Prostate gland (tissue), 2 donors: Measurements from ENCODE around the gene PRRX1. TPM values are rescaled to one million over a fixed set of nuclear protein-coding genes. Genes with fewer than 3 reads are reported as not detected.

Source experiments
- DNase-seq: peaks from one replicate; pipeline ENCODE4 v3.0.0-alpha.2; 2019; ENCODE audit warnings: low spot score
- H3K27ac ChIP-seq, 2 donors: fragments of 200-600 bp; sonication (generic); 2 replicates each; pipeline ENCODE4 v1.5.1; 2017 to 2019
- H3K27me3 ChIP-seq: fragments of 200-600 bp; sonication (generic); replicated peaks from 2 replicates; pipeline ENCODE4 v1.5.1; 2019; ENCODE audit not compliant: insufficient read depth
- H3K36me3 ChIP-seq, 2 donors: fragments of 200-600 bp; sonication (generic); 1 replicate in 1 of 2; 2 replicates in 1 of 2; pipeline versions ENCODE4 v1.5.1 to v1.8.1; 2017 to 2019
- H3K4me1 ChIP-seq: fragments of 200-600 bp; sonication (generic); replicated peaks from 2 replicates; pipeline ENCODE4 v1.5.1; 2019
- H3K4me3 ChIP-seq, 2 donors: fragments of 200-600 bp; sonication (generic); 2 replicates each; pipeline ENCODE4 v1.5.1; 2017 to 2019
- H3K9me3 ChIP-seq: fragments of 200-600 bp; sonication (generic); 2 replicates; pipeline ENCODE4 v1.5.1; 2017
- POLR2A ChIP-seq: fragments of 450-650 bp; IDR thresholded peaks from one replicate; pipeline ENCODE4 v1.6.1; 2016; ENCODE audit warnings: antibody characterized with exemption, mild to moderate bottlenecking
- POLR2AphosphoS5 ChIP-seq: sonication (generic); formaldehyde crosslinking; IDR thresholded peaks from one replicate; pipeline ENCODE4 v1.6.1; 2017; ENCODE audit warnings: antibody characterized with exemption
- WGBS: methylation state at CpG from one replicate; pipeline ENCODE4 v1.1.5; 2018; 5-methylcytosine and 5-hydroxymethylcytosine counted together
- intact Hi-C: fragments of 100-400 bp; cut with DNase I; formaldehyde crosslinking; loops from one replicate; pipeline ENCODE4 v1.14.2; 2022
- total RNA-seq, 2 donors: library from RNA; depleted of rRNA; stranded (reverse); fragments of >200 nt; gene quantifications; one replicate each; pipeline ENCODE4 v1.1.0, GENCODE V29; 2016
- TF ChIP-seq, protein P1 (sequence below), 4 experiments: fragments of 200-600 bp in 2 of 4; fragments of 450-650 bp in 2 of 4; sonication (generic) in 2 of 4; IDR thresholded peaks; 1 replicate in 3 of 4; 2 replicates in 1 of 4; pipeline ENCODE4 v1.5.1; 2016 to 2019; ENCODE audit warnings: antibody characterized with exemption in 4 of 4, mild to moderate bottlenecking in 2 of 4, moderate library complexity in 2 of 4

PRRX1 gene
- total RNA-seq, 2 donors from 2014 or later = 7.0 to 35.2 TPM

GRCh38 chr1:170671629-170671963, 7.7 kb downstream of the PRRX1 start:
- no peak overlapping the region for H3K4me3 ChIP-seq
- intact Hi-C loops = loop anchor here (10.0 kb wide), 1 partner anchor 63 kb away; no protein-coding TSS in a partner anchor
- H3K36me3 ChIP-seq = no peaks in the 10 kb centered on the region
- WGBS = 78% methylated on average over 4 of the region's 4 CpGs
- H3K9me3 ChIP-seq = no peaks in the 10 kb centered on the region
- DNase-seq = no peak
- H3K27ac ChIP-seq = no peak overlapping the region
- TF ChIP-seq POLR2A (no peak), POLR2AphosphoS5 (no peak)
- TF ChIP-seq, protein P1, sequence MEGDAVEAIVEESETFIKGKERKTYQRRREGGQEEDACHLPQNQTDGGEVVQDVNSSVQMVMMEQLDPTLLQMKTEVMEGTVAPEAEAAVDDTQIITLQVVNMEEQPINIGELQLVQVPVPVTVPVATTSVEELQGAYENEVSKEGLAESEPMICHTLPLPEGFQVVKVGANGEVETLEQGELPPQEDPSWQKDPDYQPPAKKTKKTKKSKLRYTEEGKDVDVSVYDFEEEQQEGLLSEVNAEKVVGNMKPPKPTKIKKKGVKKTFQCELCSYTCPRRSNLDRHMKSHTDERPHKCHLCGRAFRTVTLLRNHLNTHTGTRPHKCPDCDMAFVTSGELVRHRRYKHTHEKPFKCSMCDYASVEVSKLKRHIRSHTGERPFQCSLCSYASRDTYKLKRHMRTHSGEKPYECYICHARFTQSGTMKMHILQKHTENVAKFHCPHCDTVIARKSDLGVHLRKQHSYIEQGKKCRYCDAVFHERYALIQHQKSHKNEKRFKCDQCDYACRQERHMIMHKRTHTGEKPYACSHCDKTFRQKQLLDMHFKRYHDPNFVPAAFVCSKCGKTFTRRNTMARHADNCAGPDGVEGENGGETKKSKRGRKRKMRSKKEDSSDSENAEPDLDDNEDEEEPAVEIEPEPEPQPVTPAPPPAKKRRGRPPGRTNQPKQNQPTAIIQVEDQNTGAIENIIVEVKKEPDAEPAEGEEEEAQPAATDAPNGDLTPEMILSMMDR (IDR thresholded peaks at IDR 0.05) = no peak
- no peaks in the 10 kb centered on the region for H3K4me1 ChIP-seq
- no peaks in the 10 kb centered on the region for H3K27me3 ChIP-seq

GRCh38 chr1:170672316-170672715, 8.4 kb downstream of the PRRX1 start:
- Histone ChIP-seq H3K9me3 (no peaks in the 10 kb centered on the region), H3K4me3 (no peak overlapping the region), H3K27ac (no peak overlapping the region), H3K36me3 (no peaks in the 10 kb centered on the region), H3K4me1 (no peaks in the 10 kb centered on the region), H3K27me3 (no peaks in the 10 kb centered on the region)
- no peak for DNase-seq
- intact Hi-C loops = loop anchor here (10.0 kb wide), 1 partner anchor 62 kb away; no protein-coding TSS in a partner anchor
- TF ChIP-seq, protein P1 (IDR thresholded peaks at IDR 0.05) = no peak
- TF ChIP-seq POLR2A = no peak
- TF ChIP-seq POLR2AphosphoS5 = no peak
- 68% methylated on average over 2 of the region's 2 CpGs for WGBS

DNA sequence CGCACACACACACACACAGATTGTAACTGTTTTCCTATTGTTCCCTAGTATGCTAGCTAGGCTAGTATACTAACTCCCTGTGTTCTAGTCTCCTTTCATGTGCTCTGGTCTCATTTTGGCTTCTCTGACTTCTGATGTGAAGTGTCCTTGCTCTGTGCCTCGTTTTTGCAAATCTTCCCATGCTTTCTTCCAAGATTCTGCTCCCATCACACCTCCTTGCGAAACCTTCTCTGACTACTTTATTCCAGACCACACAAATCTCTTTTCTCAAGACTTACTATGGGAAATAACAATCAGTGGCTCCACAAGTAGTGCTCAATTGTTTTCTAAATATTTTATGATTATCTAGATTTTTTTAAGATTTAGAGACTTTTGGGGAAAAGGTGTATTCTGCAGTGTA, 10.3 kb downstream of the PRRX1 start:
- Histone ChIP-seq H3K27me3 (no peaks in the 10 kb centered on the region), H3K36me3 (no peaks in the 10 kb centered on the region), H3K27ac (no peak overlapping the region), H3K4me1 (no peaks in the 10 kb centered on the region), H3K9me3 (no peaks in the 10 kb centered on the region), H3K4me3 (no peak overlapping the region)
- WGBS = 69% methylated on average over 3 of the region's 3 CpGs
- DNase-seq = no peak
- TF ChIP-seq POLR2A (no peak), POLR2AphosphoS5 (no peak)
- TF ChIP-seq, protein P1 (IDR thresholded peaks at IDR 0.05) = no peak
- intact Hi-C loops = loop anchor here (10.0 kb wide), 1 partner anchor 61 kb away; no protein-coding TSS in a partner anchor

GRCh38 chr1:170674986-170675385, 11.1 kb downstream of the PRRX1 start:
- no peaks in the 10 kb centered on the region for H3K36me3 ChIP-seq
- no peak for DNase-seq
- intact Hi-C loops = loop anchor here (5.0 to 10.0 kb wide), 2 partner anchors 60 to 252 kb away; no protein-coding TSS in a partner anchor
- H3K27ac ChIP-seq = no peak overlapping the region
- no peaks in the 10 kb centered on the region for H3K27me3 ChIP-seq
- H3K9me3 ChIP-seq = no peaks in the 10 kb centered on the region
- H3K4me1 ChIP-seq = no peaks in the 10 kb centered on the region
- WGBS = 84% methylated on average over 1 of the region's 1 CpG
- H3K4me3 ChIP-seq = no peak overlapping the region
- TF ChIP-seq, protein P1 (IDR thresholded peaks at IDR 0.05) = no peak
- TF ChIP-seq POLR2A = no peak
- no peak for TF ChIP-seq POLR2AphosphoS5

DNA sequence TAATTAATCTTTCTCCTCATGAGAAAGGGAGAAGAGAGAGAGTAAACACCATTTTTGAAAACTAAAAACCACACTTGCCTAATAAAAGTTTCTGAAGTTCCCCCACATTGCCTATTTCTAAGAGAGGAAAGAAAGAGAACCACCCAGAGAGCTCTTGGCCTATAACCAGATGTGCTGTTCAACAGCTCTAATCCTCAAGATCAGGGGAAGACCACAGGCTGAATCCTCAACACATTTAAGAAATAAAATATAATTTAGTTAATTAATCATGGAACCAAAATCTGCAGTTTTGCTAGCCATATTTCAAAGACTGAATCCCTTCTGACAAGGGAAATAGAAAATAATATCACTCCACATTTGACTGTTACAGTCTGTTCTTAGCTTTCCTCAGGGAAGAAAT, 11.9 kb downstream of the PRRX1 start:
- no peaks in the 10 kb centered on the region for H3K36me3 ChIP-seq
- H3K27me3 ChIP-seq = no peaks in the 10 kb centered on the region
- DNase-seq = no peak
- H3K9me3 ChIP-seq = no peaks in the 10 kb centered on the region
- no peak overlapping the region for H3K27ac ChIP-seq
- TF ChIP-seq POLR2AphosphoS5 (no peak), POLR2A (no peak)
- TF ChIP-seq, protein P1 (IDR thresholded peaks at IDR 0.05) = no peak
- intact Hi-C loops = loop anchor here (5.0 to 10.0 kb wide), 2 partner anchors 59 to 251 kb away; no protein-coding TSS in a partner anchor
- no peak overlapping the region for H3K4me3 ChIP-seq
- H3K4me1 ChIP-seq = no peaks in the 10 kb centered on the region
